Measurements from ENCODE around the gene OPCML.

Gene OPCML

DNA sequence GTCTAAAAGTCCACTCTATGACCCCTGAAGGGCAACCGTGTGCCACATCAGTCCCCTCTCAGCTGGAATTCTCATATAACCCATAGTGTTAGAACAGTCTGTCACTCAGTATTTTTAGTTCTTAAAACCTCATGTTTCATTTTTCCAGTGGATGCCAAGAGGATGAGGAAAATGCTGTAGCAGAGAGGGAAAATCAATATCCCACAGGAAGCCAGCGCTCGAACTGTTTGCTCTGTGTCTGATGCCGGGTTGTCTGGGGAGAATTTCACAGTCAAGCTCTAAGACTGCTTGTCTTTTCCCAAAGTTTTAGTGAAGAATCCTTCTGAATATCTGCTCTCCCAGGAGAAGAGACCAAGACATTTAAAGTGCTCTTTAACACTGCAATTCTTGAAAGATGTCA lies 360.9 kb downstream of the OPCML start:
- no peak for ATAC-seq

DNA sequence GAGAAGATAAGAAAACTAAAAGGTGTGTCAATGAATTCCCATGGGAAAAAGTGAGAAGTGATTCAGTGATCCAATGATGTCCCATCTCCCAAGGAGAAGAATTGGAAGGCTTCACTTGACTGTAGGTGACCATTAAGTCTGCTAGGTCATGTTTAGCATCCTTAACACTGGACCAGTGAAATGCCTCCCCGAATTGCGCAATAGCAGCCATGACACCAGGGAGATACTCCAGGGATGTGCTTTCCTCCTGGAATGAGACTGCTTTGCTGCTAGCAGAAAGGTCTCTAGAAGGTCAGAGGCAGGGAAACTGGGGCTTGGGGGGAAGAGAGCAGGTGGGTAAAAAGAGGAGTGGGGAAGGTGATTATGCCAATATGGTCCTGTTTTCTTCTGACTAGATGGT lies 364.3 kb downstream of the OPCML start:
- no peak for ATAC-seq
- no peak for TF ChIP-seq GLIS3 (CRISPR knock-in tag; IDR thresholded peaks at IDR 0.05)

More for the DNA sequence above, 360.9 kb downstream of the OPCML start:
- TF ChIP-seq, protein P1, sequence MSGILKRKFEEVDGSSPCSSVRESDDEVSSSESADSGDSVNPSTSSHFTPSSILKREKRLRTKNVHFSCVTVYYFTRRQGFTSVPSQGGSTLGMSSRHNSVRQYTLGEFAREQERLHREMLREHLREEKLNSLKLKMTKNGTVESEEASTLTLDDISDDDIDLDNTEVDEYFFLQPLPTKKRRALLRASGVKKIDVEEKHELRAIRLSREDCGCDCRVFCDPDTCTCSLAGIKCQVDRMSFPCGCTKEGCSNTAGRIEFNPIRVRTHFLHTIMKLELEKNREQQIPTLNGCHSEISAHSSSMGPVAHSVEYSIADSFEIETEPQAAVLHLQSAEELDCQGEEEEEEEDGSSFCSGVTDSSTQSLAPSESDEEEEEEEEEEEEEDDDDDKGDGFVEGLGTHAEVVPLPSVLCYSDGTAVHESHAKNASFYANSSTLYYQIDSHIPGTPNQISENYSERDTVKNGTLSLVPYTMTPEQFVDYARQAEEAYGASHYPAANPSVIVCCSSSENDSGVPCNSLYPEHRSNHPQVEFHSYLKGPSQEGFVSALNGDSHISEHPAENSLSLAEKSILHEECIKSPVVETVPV (CRISPR knock-in tag; IDR thresholded peaks at IDR 0.05), result no peak
- TF ChIP-seq PPARA (CRISPR knock-in tag; IDR thresholded peaks at IDR 0.05; ENCODE audit: borderline replicate concordance), result no peak
- TF ChIP-seq SNAI2 (CRISPR knock-in tag; IDR thresholded peaks at IDR 0.05), result no peak
- TF ChIP-seq ZC3H10 (CRISPR knock-in tag; IDR thresholded peaks at IDR 0.05), result no peak
- no peak for TF ChIP-seq ZFP3 (CRISPR knock-in tag; IDR thresholded peaks at IDR 0.05)
- TF ChIP-seq ZNF565 (CRISPR knock-in tag; conservative IDR thresholded peaks at IDR 0.05; ENCODE audit: low read depth), result no peak
- no peak for TF ChIP-seq GLIS3 (CRISPR knock-in tag; IDR thresholded peaks at IDR 0.05)
- no peak for TF ChIP-seq ZNF8 (CRISPR knock-in tag; IDR thresholded peaks at IDR 0.05)
- TF ChIP-seq ZNF70 (CRISPR knock-in tag; IDR thresholded peaks at IDR 0.05), result no peak
- TF ChIP-seq RARB (CRISPR knock-in tag; IDR thresholded peaks at IDR 0.05), result no peak
- TF ChIP-seq TCF4 (CRISPR knock-in tag; IDR thresholded peaks at IDR 0.05; ENCODE audit: borderline replicate concordance), result no peak

DNA sequence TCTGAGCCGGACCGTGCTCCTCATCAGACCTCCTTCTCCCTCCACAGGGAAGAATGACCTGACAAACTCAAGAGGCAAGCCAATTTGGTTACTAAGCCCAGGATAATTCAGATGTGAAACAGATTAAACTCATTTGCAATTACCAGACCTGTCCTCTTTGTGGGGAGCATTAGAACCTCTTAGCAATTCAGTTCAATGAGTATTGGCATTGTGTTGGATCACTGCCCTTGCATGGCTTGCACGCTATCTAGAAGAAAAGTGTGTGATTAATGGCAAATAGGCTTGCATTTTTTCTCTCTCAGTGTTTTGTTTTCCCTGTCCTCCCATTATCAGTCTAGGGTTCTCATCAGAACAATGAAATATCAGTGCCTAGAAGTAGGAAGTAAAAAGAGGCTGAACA lies 365.6 kb downstream of the OPCML start:
- ATAC-seq, result no peak
- TF ChIP-seq, protein P1 (CRISPR knock-in tag; IDR thresholded peaks at IDR 0.05), result no peak
- no peak for TF ChIP-seq ZNF70 (CRISPR knock-in tag; IDR thresholded peaks at IDR 0.05)
- no peak for TF ChIP-seq GLIS3 (CRISPR knock-in tag; IDR thresholded peaks at IDR 0.05)
- TF ChIP-seq, protein P2, sequence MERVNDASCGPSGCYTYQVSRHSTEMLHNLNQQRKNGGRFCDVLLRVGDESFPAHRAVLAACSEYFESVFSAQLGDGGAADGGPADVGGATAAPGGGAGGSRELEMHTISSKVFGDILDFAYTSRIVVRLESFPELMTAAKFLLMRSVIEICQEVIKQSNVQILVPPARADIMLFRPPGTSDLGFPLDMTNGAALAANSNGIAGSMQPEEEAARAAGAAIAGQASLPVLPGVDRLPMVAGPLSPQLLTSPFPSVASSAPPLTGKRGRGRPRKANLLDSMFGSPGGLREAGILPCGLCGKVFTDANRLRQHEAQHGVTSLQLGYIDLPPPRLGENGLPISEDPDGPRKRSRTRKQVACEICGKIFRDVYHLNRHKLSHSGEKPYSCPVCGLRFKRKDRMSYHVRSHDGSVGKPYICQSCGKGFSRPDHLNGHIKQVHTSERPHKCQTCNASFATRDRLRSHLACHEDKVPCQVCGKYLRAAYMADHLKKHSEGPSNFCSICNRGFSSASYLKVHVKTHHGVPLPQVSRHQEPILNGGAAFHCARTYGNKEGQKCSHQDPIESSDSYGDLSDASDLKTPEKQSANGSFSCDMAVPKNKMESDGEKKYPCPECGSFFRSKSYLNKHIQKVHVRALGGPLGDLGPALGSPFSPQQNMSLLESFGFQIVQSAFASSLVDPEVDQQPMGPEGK (CRISPR knock-in tag; IDR thresholded peaks at IDR 0.05; ENCODE audit: borderline replicate concordance), result no peak
- no peak for TF ChIP-seq ARNTL (CRISPR knock-in tag; IDR thresholded peaks at IDR 0.05; ENCODE audit: borderline replicate concordance, low read depth)
- TF ChIP-seq, protein P3, sequence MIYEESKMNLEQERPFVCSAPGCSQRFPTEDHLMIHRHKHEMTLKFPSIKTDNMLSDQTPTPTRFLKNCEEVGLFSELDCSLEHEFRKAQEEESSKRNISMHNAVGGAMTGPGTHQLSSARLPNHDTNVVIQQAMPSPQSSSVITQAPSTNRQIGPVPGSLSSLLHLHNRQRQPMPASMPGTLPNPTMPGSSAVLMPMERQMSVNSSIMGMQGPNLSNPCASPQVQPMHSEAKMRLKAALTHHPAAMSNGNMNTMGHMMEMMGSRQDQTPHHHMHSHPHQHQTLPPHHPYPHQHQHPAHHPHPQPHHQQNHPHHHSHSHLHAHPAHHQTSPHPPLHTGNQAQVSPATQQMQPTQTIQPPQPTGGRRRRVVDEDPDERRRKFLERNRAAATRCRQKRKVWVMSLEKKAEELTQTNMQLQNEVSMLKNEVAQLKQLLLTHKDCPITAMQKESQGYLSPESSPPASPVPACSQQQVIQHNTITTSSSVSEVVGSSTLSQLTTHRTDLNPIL (CRISPR knock-in tag; IDR thresholded peaks at IDR 0.05; ENCODE audit: low read depth), result no peak
- TF ChIP-seq TOX (CRISPR knock-in tag; IDR thresholded peaks at IDR 0.05; ENCODE audit: borderline replicate concordance), result no peak
- no peak for TF ChIP-seq TCF4 (CRISPR knock-in tag; IDR thresholded peaks at IDR 0.05; ENCODE audit: borderline replicate concordance)
- TF ChIP-seq, protein P4, sequence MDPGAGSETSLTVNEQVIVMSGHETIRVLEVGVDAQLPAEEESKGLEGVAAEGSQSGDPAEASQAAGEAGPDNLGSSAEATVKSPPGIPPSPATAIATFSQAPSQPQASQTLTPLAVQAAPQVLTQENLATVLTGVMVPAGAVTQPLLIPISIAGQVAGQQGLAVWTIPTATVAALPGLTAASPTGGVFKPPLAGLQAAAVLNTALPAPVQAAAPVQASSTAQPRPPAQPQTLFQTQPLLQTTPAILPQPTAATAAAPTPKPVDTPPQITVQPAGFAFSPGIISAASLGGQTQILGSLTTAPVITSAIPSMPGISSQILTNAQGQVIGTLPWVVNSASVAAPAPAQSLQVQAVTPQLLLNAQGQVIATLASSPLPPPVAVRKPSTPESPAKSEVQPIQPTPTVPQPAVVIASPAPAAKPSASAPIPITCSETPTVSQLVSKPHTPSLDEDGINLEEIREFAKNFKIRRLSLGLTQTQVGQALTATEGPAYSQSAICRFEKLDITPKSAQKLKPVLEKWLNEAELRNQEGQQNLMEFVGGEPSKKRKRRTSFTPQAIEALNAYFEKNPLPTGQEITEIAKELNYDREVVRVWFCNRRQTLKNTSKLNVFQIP (CRISPR knock-in tag; IDR thresholded peaks at IDR 0.05; ENCODE audit: borderline replicate concordance, low read depth), result no peak
- no peak for TF ChIP-seq RARB (CRISPR knock-in tag; IDR thresholded peaks at IDR 0.05)
- no peak for TF ChIP-seq ZNF565 (CRISPR knock-in tag; conservative IDR thresholded peaks at IDR 0.05; ENCODE audit: low read depth)
- TF ChIP-seq ISL1 (CRISPR knock-in tag; IDR thresholded peaks at IDR 0.05), result no peak
- TF ChIP-seq BACH2 (CRISPR knock-in tag; IDR thresholded peaks at IDR 0.05; ENCODE audit: borderline replicate concordance), result no peak
- no peak for TF ChIP-seq SNAI2 (CRISPR knock-in tag; IDR thresholded peaks at IDR 0.05)
- TF ChIP-seq PPARA (CRISPR knock-in tag; IDR thresholded peaks at IDR 0.05; ENCODE audit: borderline replicate concordance), result no peak
- no peak for TF ChIP-seq OSR1 (CRISPR knock-in tag; IDR thresholded peaks at IDR 0.05)
- TF ChIP-seq ZC3H10 (CRISPR knock-in tag; IDR thresholded peaks at IDR 0.05), result no peak
- TF ChIP-seq ZNF8 (CRISPR knock-in tag; IDR thresholded peaks at IDR 0.05), result no peak
- TF ChIP-seq ESRRG (CRISPR knock-in tag; IDR thresholded peaks at IDR 0.05), result no peak

DNA sequence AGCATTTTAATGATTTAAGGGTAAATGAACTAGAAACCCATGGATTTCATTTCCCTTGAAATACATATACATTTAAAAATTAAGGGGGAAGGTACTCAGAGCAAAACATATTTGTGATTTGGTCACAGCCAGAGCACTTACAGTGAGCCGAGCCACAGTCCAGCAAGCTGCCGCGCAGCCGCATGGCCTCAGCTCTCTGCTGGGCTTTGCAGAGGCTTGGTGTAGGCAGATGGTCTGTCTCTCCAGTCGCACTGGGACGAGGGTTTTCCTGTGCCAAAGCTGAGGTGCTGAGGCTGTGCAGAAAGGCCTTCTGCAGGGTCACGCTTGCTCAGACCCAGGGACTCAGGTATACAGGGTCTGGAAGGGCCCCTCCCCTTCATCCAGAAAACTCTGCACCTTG lies 367.3 kb downstream of the OPCML start:
- no peak for ATAC-seq
- no peak for TF ChIP-seq ZNF565 (CRISPR knock-in tag; conservative IDR thresholded peaks at IDR 0.05; ENCODE audit: low read depth)
- no peak for TF ChIP-seq CSDC2 (CRISPR knock-in tag; IDR thresholded peaks at IDR 0.05)
- TF ChIP-seq, protein P2 (CRISPR knock-in tag; IDR thresholded peaks at IDR 0.05; ENCODE audit: borderline replicate concordance), result no peak
- TF ChIP-seq, protein P1 (CRISPR knock-in tag; IDR thresholded peaks at IDR 0.05), result no peak
- TF ChIP-seq, protein P5, sequence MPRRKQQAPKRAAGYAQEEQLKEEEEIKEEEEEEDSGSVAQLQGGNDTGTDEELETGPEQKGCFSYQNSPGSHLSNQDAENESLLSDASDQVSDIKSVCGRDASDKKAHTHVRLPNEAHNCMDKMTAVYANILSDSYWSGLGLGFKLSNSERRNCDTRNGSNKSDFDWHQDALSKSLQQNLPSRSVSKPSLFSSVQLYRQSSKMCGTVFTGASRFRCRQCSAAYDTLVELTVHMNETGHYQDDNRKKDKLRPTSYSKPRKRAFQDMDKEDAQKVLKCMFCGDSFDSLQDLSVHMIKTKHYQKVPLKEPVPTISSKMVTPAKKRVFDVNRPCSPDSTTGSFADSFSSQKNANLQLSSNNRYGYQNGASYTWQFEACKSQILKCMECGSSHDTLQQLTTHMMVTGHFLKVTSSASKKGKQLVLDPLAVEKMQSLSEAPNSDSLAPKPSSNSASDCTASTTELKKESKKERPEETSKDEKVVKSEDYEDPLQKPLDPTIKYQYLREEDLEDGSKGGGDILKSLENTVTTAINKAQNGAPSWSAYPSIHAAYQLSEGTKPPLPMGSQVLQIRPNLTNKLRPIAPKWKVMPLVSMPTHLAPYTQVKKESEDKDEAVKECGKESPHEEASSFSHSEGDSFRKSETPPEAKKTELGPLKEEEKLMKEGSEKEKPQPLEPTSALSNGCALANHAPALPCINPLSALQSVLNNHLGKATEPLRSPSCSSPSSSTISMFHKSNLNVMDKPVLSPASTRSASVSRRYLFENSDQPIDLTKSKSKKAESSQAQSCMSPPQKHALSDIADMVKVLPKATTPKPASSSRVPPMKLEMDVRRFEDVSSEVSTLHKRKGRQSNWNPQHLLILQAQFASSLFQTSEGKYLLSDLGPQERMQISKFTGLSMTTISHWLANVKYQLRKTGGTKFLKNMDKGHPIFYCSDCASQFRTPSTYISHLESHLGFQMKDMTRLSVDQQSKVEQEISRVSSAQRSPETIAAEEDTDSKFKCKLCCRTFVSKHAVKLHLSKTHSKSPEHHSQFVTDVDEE (CRISPR knock-in tag; IDR thresholded peaks at IDR 0.05), result no peak

Measured in SK-N-SH treated with all-trans-retinoic acid at 6 μM for 48 hours (cell line).